Transverse colon (tissue), 4 donors: ENCODE results near the gene LIPF.

Experiments
- CTCF ChIP-seq, 5 experiments: fragments of 200-600 bp in 3 of 5; fragments of 450-650 bp in 2 of 5; sonication (generic) in 3 of 5; IDR thresholded peaks; 1 replicate in 2 of 5; 2 replicates in 3 of 5; pipeline ENCODE4 v1.5.1; 2016 to 2017; ENCODE audit warnings: antibody characterized with exemption in 5 of 5, inconsistent platforms in 3 of 5, mild to moderate bottlenecking in 2 of 5, moderate library complexity in 1 of 5
- POLR2A ChIP-seq: fragments of 450-650 bp; IDR thresholded peaks from one replicate; pipeline ENCODE4 v1.6.1; 2016; ENCODE audit warnings: antibody characterized with exemption, mild to moderate bottlenecking, moderate library complexity
- POLR2AphosphoS5 ChIP-seq, 3 donors: sonication (generic); formaldehyde crosslinking; IDR thresholded peaks; one replicate each; pipeline ENCODE4 v1.6.1; 2016; ENCODE audit warnings: antibody characterized with exemption in 3 of 3

DNA sequence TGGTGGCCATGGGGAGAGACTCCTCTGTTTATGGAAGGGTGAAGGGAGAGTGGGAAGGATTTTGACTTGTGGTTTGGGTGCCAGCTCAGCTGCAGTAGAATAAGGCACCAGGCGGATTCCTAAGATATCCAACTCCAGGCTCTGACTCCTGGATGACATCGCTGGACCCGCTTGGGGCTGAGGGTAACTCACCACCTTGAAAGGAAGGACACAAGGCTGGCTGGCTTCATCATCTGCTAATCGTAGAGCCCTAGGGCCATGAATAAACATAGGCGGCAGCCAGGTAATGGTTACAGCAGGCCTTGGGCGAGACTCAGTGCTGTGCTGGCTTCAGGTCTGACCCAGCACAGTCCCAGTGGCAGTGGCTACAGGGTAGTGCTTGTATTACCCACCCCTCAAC, 25.1 kb downstream of the LIPF start:
- no peak for TF ChIP-seq CTCF (IDR thresholded peaks at IDR 0.05)
- TF ChIP-seq POLR2A = no peak
- no peak for TF ChIP-seq POLR2AphosphoS5 (IDR thresholded peaks at IDR 0.05)
